DND-41 (cell line): ENCODE data around the gene GTF2H4.

Experiments
- CTCF ChIP-seq: IDR thresholded peaks from 2 replicates; pipeline ENCODE4 v1.5.1; 2012; ENCODE audit warnings: borderline replicate concordance, low read length, moderate library complexity, mild to moderate bottlenecking; ENCODE audit not compliant: poor library complexity, severe bottlenecking; ENCODE audit errors: extremely low read depth
- EZH2 ChIP-seq: IDR thresholded peaks from 3 replicates; pipeline ENCODE4 v1.6.1; 2012; ENCODE audit warnings: borderline replicate concordance, low read depth, mild to moderate bottlenecking, moderate library complexity, low read length, inconsistent platforms; ENCODE audit not compliant: severe bottlenecking

GRCh38 chr6:30890646-30891449 lies 17.2 kb upstream of the GTF2H4 start:
- TF ChIP-seq EZH2 (no peak), CTCF (no peak)
